Stimulated activated CD4-positive, alpha-beta T cell treated with anti-CD3 and anti-CD28 coated beads, Interleukin-2, amount 100 ng/mL, for 48 hours (primary cell): ENCODE measurements around the gene MAML2.

ENCODE experiments used
- DNase-seq, 2 donors: peaks; one replicate each; pipeline ENCODE4 v3.0.0-alpha.2; 2020

MAML2 gene

DNA sequence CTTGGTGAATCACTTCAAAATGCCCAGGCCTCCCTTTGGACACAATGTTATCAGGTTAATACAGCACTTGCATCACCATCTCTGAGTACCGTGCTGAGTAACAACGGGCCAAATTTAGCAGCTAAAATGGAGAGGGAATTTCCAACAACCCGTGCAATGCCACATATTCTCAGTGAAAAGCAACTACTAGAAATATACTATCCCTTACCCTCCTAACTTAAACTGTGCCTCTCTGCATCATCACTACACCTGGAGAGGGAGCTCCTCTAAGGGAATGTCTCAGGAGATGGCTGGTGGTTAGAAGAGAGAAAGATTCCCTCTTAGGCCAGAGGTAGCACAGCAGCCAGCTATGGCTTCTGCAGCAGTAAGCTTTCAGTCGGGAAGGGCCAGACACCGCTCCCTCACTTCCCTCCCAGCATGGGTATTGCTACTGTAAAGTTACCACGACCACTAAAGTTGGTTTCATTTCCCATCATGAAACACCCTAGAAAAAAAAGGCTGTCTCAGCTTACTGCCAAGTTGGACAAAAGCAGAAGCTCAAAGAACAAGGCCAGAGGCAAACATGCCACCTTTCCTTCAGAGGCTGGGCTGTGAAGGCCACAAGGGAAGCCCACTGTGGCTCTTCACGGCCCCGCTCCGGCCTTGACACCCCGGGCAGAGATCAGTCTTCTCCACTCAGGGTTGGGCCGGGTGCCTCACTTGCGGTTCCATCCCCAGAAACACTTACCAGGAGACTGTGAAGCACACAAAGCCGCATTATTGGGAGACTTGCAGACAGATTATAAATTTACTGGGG lies 3.9 kb downstream of the MAML2 start:
- no peak for DNase-seq

DNA sequence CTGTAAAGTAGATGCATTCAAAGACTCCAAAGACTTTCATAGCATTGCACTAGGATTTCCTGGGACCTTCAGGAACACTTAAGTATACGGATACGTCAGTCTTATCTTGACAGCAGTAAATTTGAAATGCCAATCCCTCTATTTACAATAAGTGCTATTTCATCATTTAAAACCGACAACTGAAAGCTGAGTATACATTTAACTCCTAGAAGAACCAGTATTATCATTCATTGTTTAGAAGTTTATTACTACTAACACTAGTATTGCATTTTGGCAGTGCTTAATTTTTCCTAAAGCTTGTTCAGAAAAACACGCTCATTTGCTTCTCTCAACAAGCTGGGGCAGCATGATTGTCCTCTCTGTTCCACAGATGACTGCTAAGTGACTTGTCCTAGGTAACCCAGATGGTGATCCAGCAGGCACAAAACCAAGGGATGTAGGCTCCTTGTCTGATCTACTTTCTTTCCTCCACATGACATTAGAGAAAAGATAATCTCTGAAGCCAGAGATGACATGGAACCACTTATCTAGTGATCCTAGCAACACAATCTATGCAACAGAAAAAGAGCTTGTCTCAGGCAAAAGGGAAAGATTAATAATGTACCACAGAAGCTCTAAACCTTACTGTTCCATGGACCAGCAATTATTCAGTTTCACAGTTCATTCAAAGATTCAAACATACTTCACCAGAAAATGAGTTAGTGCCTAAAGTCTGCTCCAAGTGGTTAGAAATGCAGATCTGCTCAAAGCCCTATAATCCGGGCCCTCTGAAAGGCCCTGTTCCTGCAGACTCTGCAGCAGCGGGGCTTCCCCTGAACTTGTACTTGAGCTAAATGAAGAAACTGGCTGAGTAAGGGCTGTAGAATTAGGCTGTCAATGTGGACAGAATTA lies 5.2 kb downstream of the MAML2 start:
- no peak for DNase-seq

DNA sequence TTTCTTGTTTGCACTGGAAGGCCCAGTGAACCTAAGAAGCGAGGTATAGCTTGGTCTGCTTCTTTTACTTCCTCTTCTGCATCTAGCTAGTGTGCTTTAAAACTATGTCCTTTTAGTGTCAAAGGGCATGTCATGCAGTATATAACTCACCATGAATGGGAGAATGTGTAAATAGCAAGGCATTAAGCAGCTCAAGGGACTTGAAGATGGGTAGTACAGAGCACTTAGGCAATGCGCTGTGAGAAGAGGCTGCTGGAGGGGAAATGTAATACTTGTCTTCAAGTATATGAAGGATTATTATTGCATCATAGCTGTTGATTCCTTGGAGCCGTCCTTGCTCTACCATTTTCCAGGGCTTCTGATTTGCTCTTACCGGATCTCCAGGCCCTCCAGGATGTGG lies 7.6 kb downstream of the MAML2 start:
- DNase-seq, result no peak

GRCh38 chr11:96334219-96334618 lies 8.8 kb downstream of the MAML2 start:
- no peak for DNase-seq

- DNase-seq, result no peak
These were observed 9.7 kb downstream of the MAML2 start for GRCh38 chr11:96333191-96333719.

GRCh38 chr11:96332126-96332771 lies 10.7 kb downstream of the MAML2 start:
- DNase-seq, result no peak

- DNase-seq, result no peak
These were observed 11.3 kb downstream of the MAML2 start for GRCh38 chr11:96331699-96332116.

- DNase-seq, result no peak
These were observed 12.5 kb downstream of the MAML2 start for GRCh38 chr11:96330511-96330859.

DNA sequence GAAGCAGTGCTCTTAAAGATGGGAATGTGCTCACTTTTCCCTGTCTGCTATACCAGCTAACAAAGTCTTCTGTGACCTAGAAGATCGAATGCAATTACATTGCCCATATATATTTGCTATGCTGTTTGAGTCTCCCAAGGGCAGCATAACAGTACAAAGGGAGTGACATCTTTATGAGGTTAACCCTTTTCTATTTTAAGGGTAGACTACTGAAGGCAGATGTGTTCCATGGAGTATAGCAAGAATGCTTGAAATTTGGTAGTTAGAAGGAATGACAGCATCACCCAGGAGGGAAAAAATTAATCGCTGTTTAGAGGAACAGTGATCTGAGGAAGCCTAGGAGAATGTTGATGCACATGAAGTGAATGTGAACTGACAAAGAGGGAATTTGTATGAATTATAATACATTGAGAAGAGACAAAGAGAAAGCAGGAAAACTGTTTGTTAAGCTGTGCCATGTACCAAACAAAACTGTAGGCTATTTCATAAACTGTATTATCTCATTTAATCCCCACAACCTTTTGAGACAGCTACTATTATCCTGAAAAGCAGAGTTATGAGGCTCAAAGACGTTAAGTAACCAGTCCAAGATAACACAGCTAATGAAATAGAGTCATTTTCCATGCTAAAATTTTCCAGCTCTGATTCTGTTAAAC lies 13.0 kb downstream of the MAML2 start:
- no peak for DNase-seq

- no peak for DNase-seq
These were observed 13.6 kb downstream of the MAML2 start for GRCh38 chr11:96329419-96329818.

- DNase-seq, result no peak
These were observed 14.5 kb downstream of the MAML2 start for GRCh38 chr11:96328395-96329010.

DNA sequence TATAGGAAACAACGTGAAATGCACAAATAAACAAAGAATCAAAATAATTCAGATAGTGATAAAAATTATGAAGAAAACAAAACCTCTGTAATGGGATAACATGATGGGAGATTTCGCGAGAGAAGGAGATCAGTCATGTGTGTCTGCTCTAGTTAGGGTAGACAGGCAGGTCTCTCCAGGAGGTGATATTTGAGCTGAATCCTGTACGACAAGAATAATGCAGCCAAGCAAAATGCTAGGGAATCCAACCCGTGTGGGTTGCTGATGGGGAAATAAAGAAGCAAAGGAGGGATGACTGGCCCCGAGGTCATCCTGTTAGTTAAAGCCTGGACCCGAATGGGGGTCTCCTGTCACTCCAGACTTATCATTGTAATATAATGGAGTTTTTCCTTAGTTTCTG lies 16.0 kb downstream of the MAML2 start:
- no peak for DNase-seq

- no peak for DNase-seq
These were observed 18.1 kb downstream of the MAML2 start for GRCh38 chr11:96324912-96325311.

DNA sequence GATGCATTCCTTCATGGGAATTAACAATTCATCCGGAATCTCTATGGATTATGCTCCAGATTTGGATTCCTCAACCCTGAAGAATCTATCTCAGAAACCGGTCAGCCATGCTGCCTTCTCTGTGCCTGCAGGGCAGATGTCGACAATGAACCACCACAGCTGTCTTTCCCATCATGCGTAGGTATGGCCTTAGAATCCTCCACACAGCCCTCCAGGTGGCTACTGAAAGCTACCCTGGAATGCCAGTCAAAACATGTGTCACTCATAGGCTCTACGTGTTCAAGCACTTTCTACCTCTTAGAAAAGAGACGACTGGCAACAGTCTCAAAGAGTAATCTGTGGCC lies 19.4 kb downstream of the MAML2 start:
- no peak for DNase-seq

- DNase-seq, result no peak
These were observed 20.0 kb downstream of the MAML2 start for GRCh38 chr11:96322775-96323641.

DNA sequence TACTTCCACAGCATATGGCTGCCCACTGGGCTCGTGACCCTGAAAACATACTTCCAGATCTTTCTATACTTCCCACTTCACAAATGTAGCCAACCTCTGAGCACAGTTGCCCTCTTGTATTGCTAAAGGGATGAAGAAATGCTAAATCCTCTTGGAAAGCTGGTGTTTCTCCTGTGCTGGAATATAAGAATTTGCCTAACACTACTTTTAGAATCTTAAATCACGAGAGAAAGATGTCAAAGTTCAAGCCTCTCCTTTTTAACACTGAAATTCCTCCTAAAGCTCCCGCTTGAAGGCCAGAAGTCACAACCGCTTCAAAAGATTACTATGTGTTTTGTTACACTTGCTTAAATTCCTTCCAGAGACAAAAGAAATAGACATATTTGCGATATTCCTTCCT lies 21.9 kb downstream of the MAML2 start:
- DNase-seq, result no peak

- no peak for DNase-seq
These were observed 22.9 kb downstream of the MAML2 start for GRCh38 chr11:96319898-96320656.

- DNase-seq, result no peak
These were observed 24.1 kb downstream of the MAML2 start for GRCh38 chr11:96318850-96319249.

DNA sequence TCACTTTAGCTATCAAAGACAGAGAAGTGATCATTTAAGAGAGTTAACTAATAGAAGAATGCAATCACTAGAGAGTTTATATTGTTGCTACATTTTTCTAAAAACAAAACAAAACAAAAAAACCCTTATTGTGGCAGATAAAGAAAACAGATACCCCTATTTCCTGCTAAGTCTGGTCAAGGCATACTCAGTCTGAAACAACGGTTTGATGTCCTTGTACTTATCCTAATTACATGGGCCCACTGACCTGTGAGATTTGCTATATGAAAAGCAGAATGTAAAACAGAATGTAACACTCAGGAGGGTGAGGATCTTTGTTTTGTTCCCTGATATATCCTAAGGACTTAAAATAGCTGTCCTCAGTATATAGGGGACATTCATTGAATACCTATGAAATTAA lies 24.6 kb downstream of the MAML2 start:
- no peak for DNase-seq

- no peak for DNase-seq
These were observed 25.0 kb downstream of the MAML2 start for GRCh38 chr11:96317985-96318384.

- DNase-seq, result no peak
These were observed 25.4 kb downstream of the MAML2 start for GRCh38 chr11:96317571-96317970.
